ENCODE data around the gene DNAJA1.

DNA sequence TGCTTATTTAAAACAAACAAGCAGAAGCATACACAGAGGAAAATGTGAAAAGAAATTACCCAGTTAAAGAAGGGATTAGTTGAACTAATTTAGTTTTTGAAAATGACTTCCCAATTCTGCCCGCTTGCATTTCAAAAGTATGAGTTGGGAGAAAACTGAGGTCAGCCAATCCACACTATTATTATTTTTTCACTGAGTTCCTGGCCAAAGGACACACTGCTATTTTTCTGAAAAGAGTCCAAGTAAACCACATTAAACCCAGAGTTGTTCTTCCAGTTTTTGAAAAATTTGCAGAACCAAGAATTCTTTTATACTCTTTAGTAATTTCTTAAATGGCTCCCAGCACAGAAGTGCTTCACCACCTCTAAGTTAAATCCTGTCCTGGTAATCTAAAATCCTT lies 43.9 kb downstream of the DNAJA1 start:
- TF ChIP-seq GATA2 (IDR thresholded peaks at IDR 0.05; ENCODE audit: low read depth, low read length), result no peak
- TF ChIP-seq GATA3 (IDR thresholded peaks at IDR 0.05; ENCODE audit: low read depth, low read length), result no peak

Data from SH-SY5Y (cell line).